Vagina (tissue), 2 donors: ENCODE results near the gene EID1. TPM values are rescaled to one million over a fixed set of nuclear protein-coding genes. Genes with fewer than 3 reads are reported as not detected.
"Not testable (repeated sequence)": the region's sequence is repeated elsewhere in the genome, so short reads cannot be mapped to it uniquely, and the experiment has no call there.

ENCODE experiments used
- DNase-seq, 2 donors: peaks; one replicate each; pipeline ENCODE4 v3.0.0-alpha.2; 2017; ENCODE audit errors: extremely low spot score in 2 of 2
- H3K27ac ChIP-seq: fragments of 200-600 bp; sonication (generic); one replicate; pipeline ENCODE4 v1.5.1; 2019
- H3K27me3 ChIP-seq: fragments of 200-600 bp; sonication (generic); one replicate; pipeline ENCODE4 v1.5.1; 2019
- H3K36me3 ChIP-seq, 2 donors: fragments of 200-600 bp; sonication (generic); one replicate each; pipeline ENCODE4 v1.5.1; 2017 to 2019
- H3K4me1 ChIP-seq: fragments of 200-600 bp; sonication (generic); one replicate; pipeline ENCODE4 v1.5.1; 2019
- H3K4me3 ChIP-seq, 2 donors: fragments of 200-600 bp; sonication (generic); 1 replicate in 1 of 2; 2 replicates in 1 of 2; pipeline ENCODE4 v1.5.1; 2016 to 2019
- H3K9me3 ChIP-seq: fragments of 200-600 bp; sonication (generic); one replicate; pipeline ENCODE4 v1.5.1; 2019
- POLR2A ChIP-seq, 2 donors: fragments of 450-650 bp; IDR thresholded peaks; one replicate each; pipeline ENCODE4 v1.6.1; 2017; ENCODE audit warnings: antibody characterized with exemption in 2 of 2, mild to moderate bottlenecking in 2 of 2, moderate library complexity in 2 of 2
- POLR2AphosphoS5 ChIP-seq, 2 donors: sonication (generic); formaldehyde crosslinking; IDR thresholded peaks; one replicate each; pipeline ENCODE4 v1.9.0; 2017; ENCODE audit warnings: antibody characterized with exemption in 2 of 2, mild to moderate bottlenecking in 2 of 2, low read depth in 1 of 2; ENCODE audit not compliant: insufficient read depth in 1 of 2
- intact Hi-C: fragments of 100-400 bp; cut with DNase I; formaldehyde crosslinking; loops from one replicate; pipeline ENCODE4 v1.15.1; 2023
- total RNA-seq: library from RNA; depleted of rRNA; stranded (reverse); fragments of >200 nt; gene quantifications from one replicate; pipeline ENCODE4 v1.2.3, GENCODE V29; 2016
- TF ChIP-seq, protein P1 (sequence below), 3 experiments: fragments of 450-650 bp in 2 of 3; fragments of 200-600 bp in 1 of 3; sonication (generic) in 1 of 3; IDR thresholded peaks; one replicate each; pipeline ENCODE4 v1.5.1; 2017 to 2019; ENCODE audit warnings: antibody characterized with exemption in 3 of 3, mild to moderate bottlenecking in 2 of 3, moderate library complexity in 2 of 3

EID1 gene
- total RNA-seq, 1 donor from 2014 or later = 175 TPM

GRCh38 chr15:48904758-48905157, 26.8 kb downstream of the EID1 start:
- no peak for DNase-seq
- no peaks in the 10 kb centered on the region for H3K4me1 ChIP-seq
- no peak overlapping the region for H3K27ac ChIP-seq
- no peak overlapping the region for H3K4me3 ChIP-seq
- TF ChIP-seq POLR2A (IDR thresholded peaks at IDR 0.05) (no peak), POLR2AphosphoS5 (IDR thresholded peaks at IDR 0.05; ENCODE audit: insufficient read depth in 1 of 2, low read depth in 1 of 2) (no peak)
- TF ChIP-seq, protein P1, sequence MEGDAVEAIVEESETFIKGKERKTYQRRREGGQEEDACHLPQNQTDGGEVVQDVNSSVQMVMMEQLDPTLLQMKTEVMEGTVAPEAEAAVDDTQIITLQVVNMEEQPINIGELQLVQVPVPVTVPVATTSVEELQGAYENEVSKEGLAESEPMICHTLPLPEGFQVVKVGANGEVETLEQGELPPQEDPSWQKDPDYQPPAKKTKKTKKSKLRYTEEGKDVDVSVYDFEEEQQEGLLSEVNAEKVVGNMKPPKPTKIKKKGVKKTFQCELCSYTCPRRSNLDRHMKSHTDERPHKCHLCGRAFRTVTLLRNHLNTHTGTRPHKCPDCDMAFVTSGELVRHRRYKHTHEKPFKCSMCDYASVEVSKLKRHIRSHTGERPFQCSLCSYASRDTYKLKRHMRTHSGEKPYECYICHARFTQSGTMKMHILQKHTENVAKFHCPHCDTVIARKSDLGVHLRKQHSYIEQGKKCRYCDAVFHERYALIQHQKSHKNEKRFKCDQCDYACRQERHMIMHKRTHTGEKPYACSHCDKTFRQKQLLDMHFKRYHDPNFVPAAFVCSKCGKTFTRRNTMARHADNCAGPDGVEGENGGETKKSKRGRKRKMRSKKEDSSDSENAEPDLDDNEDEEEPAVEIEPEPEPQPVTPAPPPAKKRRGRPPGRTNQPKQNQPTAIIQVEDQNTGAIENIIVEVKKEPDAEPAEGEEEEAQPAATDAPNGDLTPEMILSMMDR (IDR thresholded peaks at IDR 0.05) = no peak
- no peaks in the 10 kb centered on the region for H3K27me3 ChIP-seq
- no peaks in the 10 kb centered on the region for H3K9me3 ChIP-seq
- intact Hi-C loops = no loop called here
- no peaks in the 10 kb centered on the region for H3K36me3 ChIP-seq

GRCh38 chr15:48905216-48905615, 27.3 kb downstream of the EID1 start:
- Histone ChIP-seq H3K4me3 (no peak overlapping the region), H3K4me1 (no peaks in the 10 kb centered on the region), H3K27ac (no peak overlapping the region), H3K36me3 (no peaks in the 10 kb centered on the region), H3K9me3 (no peaks in the 10 kb centered on the region), H3K27me3 (no peaks in the 10 kb centered on the region)
- no peak for DNase-seq
- no peak for TF ChIP-seq POLR2AphosphoS5 (IDR thresholded peaks at IDR 0.05; ENCODE audit: insufficient read depth in 1 of 2, low read depth in 1 of 2)
- TF ChIP-seq, protein P1 (IDR thresholded peaks at IDR 0.05) = no peak
- TF ChIP-seq POLR2A (IDR thresholded peaks at IDR 0.05) = no peak
- intact Hi-C loops = no loop called here

GRCh38 chr15:48905847-48906246, 27.9 kb downstream of the EID1 start:
- TF ChIP-seq, protein P1 (IDR thresholded peaks at IDR 0.05) = no peak
- TF ChIP-seq POLR2A (IDR thresholded peaks at IDR 0.05) (no peak), POLR2AphosphoS5 (IDR thresholded peaks at IDR 0.05; ENCODE audit: insufficient read depth in 1 of 2, low read depth in 1 of 2) (no peak)
- Histone ChIP-seq H3K36me3 (no peaks in the 10 kb centered on the region), H3K9me3 (no peaks in the 10 kb centered on the region), H3K4me3 (no peak overlapping the region), H3K27ac (no peak overlapping the region), H3K4me1 (no peaks in the 10 kb centered on the region), H3K27me3 (no peaks in the 10 kb centered on the region)
- no peak for DNase-seq
- intact Hi-C loops = no loop called here

DNA sequence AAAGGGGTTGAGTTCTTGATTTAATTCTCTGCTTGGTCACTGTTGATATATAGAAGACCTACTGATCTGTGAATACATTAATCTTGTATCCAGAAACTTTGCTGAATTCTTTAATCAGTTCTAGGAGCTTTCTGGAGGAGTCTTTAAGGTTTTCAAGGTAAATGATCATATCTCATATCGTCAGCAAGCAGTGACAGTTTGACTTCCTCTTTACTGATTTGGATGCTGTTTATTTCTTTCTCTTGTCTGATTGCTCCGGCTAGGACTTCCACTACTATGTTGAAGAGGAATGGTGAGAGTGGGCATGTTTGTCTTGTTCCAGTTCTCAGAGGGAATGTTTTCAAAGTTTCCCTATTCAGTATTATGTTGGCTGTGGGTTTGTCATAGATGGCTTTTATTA, 31.4 kb downstream of the EID1 start:
- H3K9me3 ChIP-seq, H3K4me1 ChIP-seq, H3K36me3 ChIP-seq, DNase-seq, H3K4me3 ChIP-seq, H3K27me3 ChIP-seq, intact Hi-C loops, H3K27ac ChIP-seq: not testable (repeated sequence)

GRCh38 chr15:48910554-48910953, 32.6 kb downstream of the EID1 start:
- intact Hi-C loops = not testable (repeated sequence)

GRCh38 chr15:48913141-48913540, 35.2 kb downstream of the EID1 start:
- no peaks in the 10 kb centered on the region for H3K36me3 ChIP-seq
- H3K27me3 ChIP-seq = no peaks in the 10 kb centered on the region
- intact Hi-C loops = no loop called here
- no peak for DNase-seq
- H3K9me3 ChIP-seq = no peaks in the 10 kb centered on the region
- H3K4me1 ChIP-seq = no peaks in the 10 kb centered on the region
- H3K4me3 ChIP-seq = no peak overlapping the region
- no peak overlapping the region for H3K27ac ChIP-seq
- TF ChIP-seq, protein P1 (IDR thresholded peaks at IDR 0.05) = no peak
- TF ChIP-seq POLR2A (IDR thresholded peaks at IDR 0.05) (no peak), POLR2AphosphoS5 (IDR thresholded peaks at IDR 0.05; ENCODE audit: insufficient read depth in 1 of 2, low read depth in 1 of 2) (no peak)

More at GRCh38 chr15:48910554-48910953, 32.6 kb downstream of the EID1 start:
- not testable (repeated sequence) for H3K4me1 ChIP-seq, H3K27me3 ChIP-seq, H3K27ac ChIP-seq, DNase-seq, H3K4me3 ChIP-seq, H3K9me3 ChIP-seq, H3K36me3 ChIP-seq
